Subcutaneous adipose tissue (tissue), 4 donors: ENCODE results near the gene LRRC55. TPM values are rescaled to one million over a fixed set of nuclear protein-coding genes. Genes with fewer than 3 reads are reported as not detected.

Experiments used
- total RNA-seq, 4 donors: library from RNA; depleted of rRNA; stranded (reverse); fragments of >200 nt; gene quantifications; one replicate each; pipeline ENCODE4 v1.1.0, GENCODE V29; 2016
- TF ChIP-seq, protein P1 (sequence below): fragments of 450-650 bp; IDR thresholded peaks from one replicate; pipeline ENCODE4 v1.5.1; 2016; ENCODE audit warnings: low read depth, mild to moderate bottlenecking, control low read depth, antibody characterized with exemption, moderate library complexity

The LRRC55 gene
- total RNA-seq, 4 donors from 2014 or later, result not detected

DNA sequence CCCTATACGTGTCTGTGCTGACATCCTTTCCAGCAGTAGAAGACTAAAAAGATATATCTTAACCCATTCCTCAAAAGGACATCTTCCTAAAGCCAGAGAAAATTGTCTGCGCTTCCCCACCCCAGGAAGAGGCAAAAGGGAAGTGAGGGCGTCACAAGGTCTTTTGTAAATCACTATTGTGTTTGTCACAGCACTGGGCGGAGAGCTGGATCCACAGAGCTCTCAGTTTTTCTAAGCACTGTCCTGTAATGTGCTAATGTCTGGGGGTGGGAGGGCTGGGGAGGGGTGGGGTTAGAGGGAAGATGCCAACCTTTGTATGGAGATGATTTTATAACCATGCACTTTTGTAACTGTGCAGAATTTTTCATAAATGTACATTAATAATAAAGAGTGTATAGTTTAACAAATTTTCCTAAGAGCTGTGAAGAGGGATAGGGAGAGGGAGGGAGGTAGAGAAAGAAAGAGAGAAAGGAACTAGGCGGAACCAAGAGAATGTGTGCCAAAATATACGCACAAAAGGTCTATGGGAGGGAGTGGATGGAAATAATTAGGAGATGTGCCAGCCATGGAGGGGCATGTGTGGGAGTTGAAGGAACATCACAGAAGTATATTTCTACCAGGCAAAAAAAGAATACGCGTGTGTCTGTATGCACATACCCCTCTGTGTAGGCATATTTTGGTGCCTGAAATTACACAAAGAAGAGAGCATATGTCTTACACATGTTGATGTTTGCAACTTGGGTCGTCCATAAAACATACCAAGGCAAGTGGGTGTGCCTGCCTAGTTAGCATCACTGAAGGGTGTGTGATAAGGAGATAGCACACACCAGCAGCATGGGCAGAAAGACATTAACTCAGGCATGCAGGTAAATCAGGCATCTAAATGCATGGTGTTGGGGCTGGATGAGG, 9.8 kb downstream of the LRRC55 start:
- TF ChIP-seq, protein P1, sequence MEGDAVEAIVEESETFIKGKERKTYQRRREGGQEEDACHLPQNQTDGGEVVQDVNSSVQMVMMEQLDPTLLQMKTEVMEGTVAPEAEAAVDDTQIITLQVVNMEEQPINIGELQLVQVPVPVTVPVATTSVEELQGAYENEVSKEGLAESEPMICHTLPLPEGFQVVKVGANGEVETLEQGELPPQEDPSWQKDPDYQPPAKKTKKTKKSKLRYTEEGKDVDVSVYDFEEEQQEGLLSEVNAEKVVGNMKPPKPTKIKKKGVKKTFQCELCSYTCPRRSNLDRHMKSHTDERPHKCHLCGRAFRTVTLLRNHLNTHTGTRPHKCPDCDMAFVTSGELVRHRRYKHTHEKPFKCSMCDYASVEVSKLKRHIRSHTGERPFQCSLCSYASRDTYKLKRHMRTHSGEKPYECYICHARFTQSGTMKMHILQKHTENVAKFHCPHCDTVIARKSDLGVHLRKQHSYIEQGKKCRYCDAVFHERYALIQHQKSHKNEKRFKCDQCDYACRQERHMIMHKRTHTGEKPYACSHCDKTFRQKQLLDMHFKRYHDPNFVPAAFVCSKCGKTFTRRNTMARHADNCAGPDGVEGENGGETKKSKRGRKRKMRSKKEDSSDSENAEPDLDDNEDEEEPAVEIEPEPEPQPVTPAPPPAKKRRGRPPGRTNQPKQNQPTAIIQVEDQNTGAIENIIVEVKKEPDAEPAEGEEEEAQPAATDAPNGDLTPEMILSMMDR, result no peak

DNA sequence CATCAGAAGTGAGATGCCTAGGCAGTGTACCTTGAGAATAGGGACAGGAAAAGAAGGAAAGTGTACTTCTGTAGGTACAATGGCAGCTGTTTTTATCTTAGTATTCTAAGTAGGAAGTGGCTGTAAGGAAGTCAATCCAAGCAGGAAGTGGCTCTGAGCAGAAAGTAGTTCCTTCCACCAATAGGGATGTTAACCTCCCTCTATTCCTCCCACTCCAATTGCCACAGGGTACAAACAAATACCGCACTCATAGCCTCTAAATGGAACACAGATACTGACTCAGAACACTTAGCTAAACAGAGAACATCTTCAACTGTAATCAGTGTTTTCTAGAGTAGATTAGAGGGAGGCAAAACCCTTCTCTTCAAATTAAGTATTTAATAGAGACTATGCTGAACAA, 10.6 kb downstream of the LRRC55 start:
- TF ChIP-seq, protein P1, result no peak

DNA sequence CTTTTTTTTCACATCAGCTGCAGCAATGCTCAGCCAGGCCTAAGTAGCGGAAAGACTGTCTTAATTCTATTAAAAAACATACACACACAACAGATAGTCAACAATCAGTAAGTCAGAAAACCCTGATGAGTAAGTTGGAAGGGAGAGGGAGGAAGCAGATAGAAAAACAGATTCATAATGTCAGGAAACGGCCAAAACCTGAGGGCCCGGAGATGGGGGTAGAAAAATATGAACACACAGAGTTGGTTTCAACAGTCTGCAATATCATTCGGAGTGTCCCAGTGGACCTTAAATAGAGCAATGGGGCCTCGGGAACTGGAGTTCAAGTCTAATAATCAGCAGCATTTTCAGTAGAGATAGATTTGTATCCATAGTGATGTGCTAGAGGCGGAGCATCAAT, 14.8 kb downstream of the LRRC55 start:
- TF ChIP-seq, protein P1, result no peak

DNA sequence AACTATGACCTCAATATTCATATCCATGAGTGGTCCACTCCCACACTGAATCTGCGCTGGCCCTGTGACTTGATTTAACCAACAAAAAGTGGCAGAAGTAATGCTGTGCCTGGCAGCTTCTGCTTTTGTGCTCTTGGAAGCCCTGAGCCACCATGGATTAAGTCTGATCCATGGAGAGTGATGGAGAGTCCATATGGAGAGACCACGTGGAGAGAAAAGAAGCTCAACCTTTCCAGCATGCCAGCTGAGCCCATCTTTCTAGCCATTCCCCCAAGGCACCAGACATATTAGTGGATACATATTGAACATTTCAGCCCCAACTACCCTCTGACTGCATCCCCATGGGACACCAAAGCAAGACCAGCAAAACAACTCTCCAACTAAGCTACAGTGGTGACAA, 16.0 kb downstream of the LRRC55 start:
- TF ChIP-seq, protein P1, result no peak

DNA sequence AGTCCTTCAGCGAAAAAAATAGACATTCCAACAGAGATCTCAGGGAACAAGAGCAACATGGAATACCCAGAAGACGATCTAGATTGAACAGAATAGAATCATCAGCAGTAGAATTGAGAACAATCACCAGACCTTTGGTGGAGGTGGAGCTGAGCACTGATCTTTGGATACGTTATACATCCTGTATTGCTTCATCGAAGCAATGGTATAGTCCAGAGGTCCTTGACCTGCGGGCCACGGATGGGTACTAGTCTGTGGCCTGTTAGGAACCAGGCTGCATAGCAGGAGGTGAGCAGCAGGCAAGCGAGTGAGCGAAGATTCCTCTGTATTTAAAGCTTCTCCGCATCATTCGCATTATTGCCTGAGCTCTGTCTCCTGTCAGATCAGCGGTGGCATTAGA, 17.6 kb downstream of the LRRC55 start:
- TF ChIP-seq, protein P1, result no peak

DNA sequence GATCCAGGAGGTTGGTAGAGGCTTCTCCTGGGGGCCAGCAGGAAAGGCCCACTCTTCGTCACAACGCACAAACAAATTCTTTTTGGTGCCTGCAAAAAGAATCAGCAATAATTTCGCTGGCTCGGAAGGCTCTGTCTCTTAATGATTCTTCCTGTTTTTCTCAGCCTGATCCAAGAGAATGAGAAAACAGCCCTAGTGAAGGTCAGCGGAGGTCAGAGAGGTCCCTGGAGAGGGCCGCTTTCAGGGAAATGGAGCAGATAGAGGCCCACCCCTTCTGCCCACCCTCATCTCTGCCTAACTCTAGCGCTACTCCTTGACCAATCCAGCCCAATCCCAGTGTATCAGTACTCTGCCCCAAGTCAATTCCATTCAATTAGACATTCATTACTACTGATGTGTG, 19.2 kb downstream of the LRRC55 start:
- TF ChIP-seq, protein P1, result no peak

DNA sequence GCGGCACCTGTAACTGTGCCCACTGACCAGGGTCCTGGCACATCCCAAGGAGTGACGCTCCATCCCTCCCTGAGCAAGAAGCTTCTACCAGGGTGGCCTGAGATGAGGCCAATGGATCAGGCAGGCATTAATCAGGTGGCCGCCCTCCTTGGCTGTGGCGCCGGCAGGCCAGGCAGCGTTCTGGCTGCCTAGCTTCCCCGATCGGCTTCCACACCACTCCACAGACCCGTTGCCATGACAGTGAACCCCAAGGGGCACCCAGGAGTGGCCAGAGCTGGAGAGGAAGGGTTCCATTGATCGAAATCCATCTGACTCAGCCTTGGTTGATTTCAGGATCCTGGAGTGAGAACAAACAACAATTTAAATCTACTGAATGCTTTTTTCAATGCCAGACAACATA, 20.5 kb downstream of the LRRC55 start:
- TF ChIP-seq, protein P1, result no peak
